ENCODE measurements around the gene GALP. TPM values are rescaled to one million over a fixed set of nuclear protein-coding genes. Genes with fewer than 3 reads are reported as not detected.

GALP gene
- total and polyA plus RNA-seq, 2 donors (not counting 3 experiments of a cell fraction or from before 2014, with no cell fraction given) = not detected

DNA sequence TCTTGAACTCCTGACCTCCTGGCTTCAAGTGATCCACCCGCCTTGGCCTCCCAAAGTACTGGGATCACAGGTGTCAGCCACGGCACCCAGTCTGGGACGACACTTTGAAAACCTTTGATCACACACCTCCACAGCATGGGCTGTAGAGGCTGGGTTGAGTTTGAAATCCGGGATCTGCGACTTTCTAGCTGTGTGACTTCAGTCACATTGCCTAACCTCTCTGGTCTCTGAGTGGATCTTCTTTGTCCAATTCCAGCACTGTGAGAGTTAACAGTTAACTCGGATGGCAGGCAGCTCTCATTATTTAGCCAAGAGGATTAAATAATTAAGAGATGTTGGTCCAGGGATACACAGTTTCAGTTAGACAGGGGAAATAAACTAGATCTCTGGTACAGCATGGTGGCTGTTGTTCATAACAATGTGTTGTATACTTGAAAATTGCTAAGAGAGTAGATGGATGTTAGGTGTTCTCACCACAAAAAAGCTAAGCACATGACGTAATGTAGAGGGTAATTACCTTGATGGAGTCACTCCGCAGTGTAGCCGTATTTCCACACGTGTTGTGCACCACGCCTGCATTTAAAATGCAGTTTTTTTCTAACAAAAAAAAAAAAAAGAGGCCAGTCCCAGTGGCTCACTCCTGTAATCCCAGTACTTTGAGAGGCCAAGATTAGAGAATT, 1.9 kb downstream of the GALP start:
- H3K4me2 ChIP-seq (ENCODE audit: insufficient read depth, low read length) = no peak overlapping the region
- no peaks in the 10 kb centered on the region for H3K9me1 ChIP-seq (replicated peaks; ENCODE audit: control insufficient read depth, extremely low read depth, insufficient read depth, low read length)
- H3K9ac ChIP-seq (replicated peaks; ENCODE audit: extremely low read depth, insufficient read depth, low read length) = no peak overlapping the region
- no peaks in the 10 kb centered on the region for H3K79me2 ChIP-seq (ENCODE audit: control insufficient read depth, insufficient read depth, low read length)
- no peaks in the 10 kb centered on the region for H3K9me3 ChIP-seq (replicated peaks; ENCODE audit: control insufficient read depth, insufficient read depth, low read length)
- ChIA-PET POLR2A (no interaction called here), CTCF (interaction anchor here (0.6 to 13.9 kb wide), 5 partner anchors 75 to 156 kb away, joined by 3 to 328 read pairs (median 4); no protein-coding TSS in a partner anchor)
- H3K27me3 ChIP-seq (ENCODE audit: control insufficient read depth in 2 of 2, insufficient read depth in 2 of 2, low read length in 2 of 2) = peaks cover 0 to 2% of the 10 kb centered on the region in 2 experiments
- no peak overlapping the region for H2AFZ ChIP-seq (ENCODE audit: low read depth, low read length)
- intact Hi-C loops (cut with micrococcal nuclease) (no loop called here), dilution Hi-C loops (cut with MboI; ENCODE audit: extremely low pct_ligation_motif_present, low sequenced_read_pairs) (no loop called here)
- H3K27ac ChIP-seq (ENCODE audit: insufficient read depth, low read depth, low read length) = no peak overlapping the region
- no peak for DNase-seq (ENCODE audit: low read depth, low spot score)
- no peaks in the 10 kb centered on the region for H4K20me1 ChIP-seq (replicated peaks; ENCODE audit: control insufficient read depth, extremely low read depth, insufficient read depth, low read length)
- no TSS peak for BruUV-seq (replicated peaks)
- TF ChIP-seq JUN (IDR thresholded peaks at IDR 0.05; ENCODE audit: borderline replicate concordance, insufficient read depth, insufficient read length, low read depth) = no peak
- TF ChIP-seq, protein P1, sequence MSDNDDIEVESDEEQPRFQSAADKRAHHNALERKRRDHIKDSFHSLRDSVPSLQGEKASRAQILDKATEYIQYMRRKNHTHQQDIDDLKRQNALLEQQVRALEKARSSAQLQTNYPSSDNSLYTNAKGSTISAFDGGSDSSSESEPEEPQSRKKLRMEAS (IDR thresholded peaks at IDR 0.05; ENCODE audit: insufficient read depth, insufficient read length) = no peak
- no peak for TF ChIP-seq POLR2AphosphoS5 (IDR thresholded peaks at IDR 0.05; ENCODE audit: insufficient read depth, low read depth, low read length)
- no peak for TF ChIP-seq POLR2A (IDR thresholded peaks at IDR 0.05; ENCODE audit: low read depth, low read length)
- no peak for TF ChIP-seq EZH2 (IDR thresholded peaks at IDR 0.05; ENCODE audit: borderline replicate concordance, low read depth, low read length, severe bottlenecking)
- TF ChIP-seq FOS (IDR thresholded peaks at IDR 0.05; ENCODE audit: borderline replicate concordance, insufficient read depth, low read length) = no peak
- no peak for TF ChIP-seq GATA2 (IDR thresholded peaks at IDR 0.05; ENCODE audit: insufficient read depth, insufficient read length, low read depth, low read length)
- TF ChIP-seq MYC (IDR thresholded peaks at IDR 0.05; ENCODE audit: low read depth, low read length) = no peak
- TF ChIP-seq, protein P2, sequence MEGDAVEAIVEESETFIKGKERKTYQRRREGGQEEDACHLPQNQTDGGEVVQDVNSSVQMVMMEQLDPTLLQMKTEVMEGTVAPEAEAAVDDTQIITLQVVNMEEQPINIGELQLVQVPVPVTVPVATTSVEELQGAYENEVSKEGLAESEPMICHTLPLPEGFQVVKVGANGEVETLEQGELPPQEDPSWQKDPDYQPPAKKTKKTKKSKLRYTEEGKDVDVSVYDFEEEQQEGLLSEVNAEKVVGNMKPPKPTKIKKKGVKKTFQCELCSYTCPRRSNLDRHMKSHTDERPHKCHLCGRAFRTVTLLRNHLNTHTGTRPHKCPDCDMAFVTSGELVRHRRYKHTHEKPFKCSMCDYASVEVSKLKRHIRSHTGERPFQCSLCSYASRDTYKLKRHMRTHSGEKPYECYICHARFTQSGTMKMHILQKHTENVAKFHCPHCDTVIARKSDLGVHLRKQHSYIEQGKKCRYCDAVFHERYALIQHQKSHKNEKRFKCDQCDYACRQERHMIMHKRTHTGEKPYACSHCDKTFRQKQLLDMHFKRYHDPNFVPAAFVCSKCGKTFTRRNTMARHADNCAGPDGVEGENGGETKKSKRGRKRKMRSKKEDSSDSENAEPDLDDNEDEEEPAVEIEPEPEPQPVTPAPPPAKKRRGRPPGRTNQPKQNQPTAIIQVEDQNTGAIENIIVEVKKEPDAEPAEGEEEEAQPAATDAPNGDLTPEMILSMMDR (IDR thresholded peaks at IDR 0.05; ENCODE audit: extremely low read depth in 1 of 2, insufficient read depth in 1 of 2, low read depth in 1 of 2, low read length in 2 of 2) = no peak
- no peaks in the 10 kb centered on the region for H3K36me3 ChIP-seq (ENCODE audit: control insufficient read depth in 2 of 2, extremely low read depth in 1 of 2, insufficient read depth in 2 of 2, low read length in 2 of 2)
- FAIRE-seq = no peak
- no peak overlapping the region for H3K4me3 ChIP-seq (replicated peaks in 1 of 3; ENCODE audit: insufficient read depth in 1 of 3, low read depth in 1 of 3, low read length in 3 of 3)
- H3K4me1 ChIP-seq (ENCODE audit: control insufficient read depth, extremely low read depth, insufficient read depth, low read length) = no peaks in the 10 kb centered on the region
